ENCODE data around the gene CDC42EP3.

The CDC42EP3 gene

DNA sequence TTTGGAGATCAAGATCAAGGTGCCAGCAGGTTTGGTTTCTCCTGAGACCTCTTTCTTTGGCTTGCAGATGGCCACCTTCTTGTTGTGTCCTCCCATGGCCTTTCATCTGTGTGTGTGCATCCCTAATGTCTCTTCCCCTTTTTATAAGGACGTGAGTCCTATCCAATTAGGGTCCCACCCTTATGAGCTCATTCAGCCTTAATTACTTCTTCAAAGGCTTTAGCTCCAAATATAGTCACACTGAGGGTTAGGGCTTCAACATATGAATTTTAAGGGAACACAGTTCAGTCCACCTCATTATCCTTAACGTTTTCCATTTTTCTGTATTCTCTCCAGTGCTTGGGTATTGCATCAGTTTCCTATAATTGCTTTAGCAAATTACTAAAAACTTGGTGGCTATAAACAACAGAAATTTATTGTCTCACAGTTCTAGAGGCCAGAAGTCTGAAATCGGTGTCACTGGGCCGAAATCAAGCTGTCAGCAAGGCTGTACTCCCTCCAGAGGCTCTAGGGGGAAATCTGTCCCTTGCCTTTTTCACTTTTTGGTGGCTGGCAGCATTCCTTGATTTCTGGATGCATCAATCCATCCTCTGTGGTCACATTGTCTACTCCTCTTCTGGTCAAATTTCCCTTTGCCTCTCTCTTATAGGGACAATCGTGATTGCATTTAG lies 34.1 kb downstream of the CDC42EP3 start:
- DNase-seq (ENCODE audit: low read depth in 2 of 3, low spot score in 1 of 3) = no peak

DNA sequence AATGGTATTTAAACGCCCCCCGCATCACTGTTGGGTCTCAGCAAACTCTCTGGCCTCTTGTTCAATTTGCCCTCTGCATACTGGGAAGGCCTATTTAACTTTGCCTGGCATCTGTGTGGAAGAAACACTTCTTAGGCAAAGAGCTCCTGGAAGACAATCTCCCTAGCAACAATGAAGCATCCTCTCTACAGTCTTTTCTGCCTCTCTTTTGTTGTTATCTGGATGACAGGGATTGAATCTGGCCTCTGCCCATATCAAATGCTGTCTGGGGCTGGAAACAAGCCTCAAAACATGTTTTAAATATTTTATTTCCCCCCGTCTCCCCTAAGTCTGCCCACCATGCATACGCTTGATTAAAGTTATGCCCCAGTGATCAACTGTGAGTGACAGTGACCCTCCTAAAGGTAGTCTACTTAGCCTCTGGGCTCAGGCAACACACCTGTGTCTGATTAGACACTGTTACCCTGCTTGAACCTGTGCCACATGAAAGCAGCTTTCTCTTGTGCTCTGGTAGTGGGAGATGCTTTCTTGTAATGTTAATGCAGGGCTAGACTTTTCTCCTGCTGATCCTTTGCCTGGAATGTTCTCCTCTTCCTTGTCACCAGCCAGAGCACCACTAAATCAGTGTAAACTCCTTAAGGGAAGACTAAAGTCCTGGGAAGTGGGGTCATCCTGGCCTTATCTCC lies 34.9 kb downstream of the CDC42EP3 start:
- DNase-seq (ENCODE audit: low read depth in 2 of 3, low spot score in 1 of 3) = no peak

DNA sequence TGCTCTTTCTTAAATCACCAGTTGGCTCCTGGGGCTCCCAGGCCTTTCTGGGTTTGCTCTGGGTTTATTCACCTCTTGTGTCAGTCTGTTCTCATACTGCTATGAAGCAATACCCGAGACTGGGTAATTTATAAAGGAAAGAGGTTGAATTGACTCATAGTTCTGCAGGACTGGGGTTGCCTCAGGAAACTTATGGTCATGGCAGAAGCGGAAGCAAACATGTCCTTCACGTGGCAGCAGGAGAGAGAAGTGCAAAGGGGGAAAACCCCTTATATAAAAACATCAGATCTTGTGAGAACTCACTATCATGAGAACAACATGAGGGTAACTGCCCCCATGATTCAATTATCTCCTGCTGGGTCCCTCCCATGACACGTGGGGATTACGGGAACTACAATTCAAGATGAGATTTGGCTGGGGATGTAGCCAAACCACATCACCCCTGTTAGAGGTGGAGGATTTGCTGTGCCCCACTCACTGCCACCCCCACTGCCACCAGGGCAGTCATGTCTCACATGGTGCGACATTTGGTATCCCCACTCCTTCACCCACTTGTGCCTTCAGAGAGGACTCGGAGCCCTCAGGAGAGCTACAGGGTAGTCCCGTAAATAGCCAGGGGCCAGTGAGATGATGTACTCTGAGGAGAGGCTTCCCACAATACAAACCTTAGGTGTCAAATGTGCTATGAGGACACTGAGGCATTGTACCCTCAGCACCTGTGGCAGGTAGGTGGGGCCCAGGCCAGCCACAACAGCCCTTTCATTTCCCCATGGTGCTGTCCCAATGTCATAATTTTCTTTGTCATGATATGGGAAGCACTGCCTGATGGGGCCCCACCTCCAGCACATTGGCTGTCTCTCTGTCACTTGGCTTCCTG lies 35.7 kb downstream of the CDC42EP3 start:
- DNase-seq (ENCODE audit: low read depth in 2 of 3, low spot score in 1 of 3) = peak; percentile 48 to 67 (median 63)

DNA sequence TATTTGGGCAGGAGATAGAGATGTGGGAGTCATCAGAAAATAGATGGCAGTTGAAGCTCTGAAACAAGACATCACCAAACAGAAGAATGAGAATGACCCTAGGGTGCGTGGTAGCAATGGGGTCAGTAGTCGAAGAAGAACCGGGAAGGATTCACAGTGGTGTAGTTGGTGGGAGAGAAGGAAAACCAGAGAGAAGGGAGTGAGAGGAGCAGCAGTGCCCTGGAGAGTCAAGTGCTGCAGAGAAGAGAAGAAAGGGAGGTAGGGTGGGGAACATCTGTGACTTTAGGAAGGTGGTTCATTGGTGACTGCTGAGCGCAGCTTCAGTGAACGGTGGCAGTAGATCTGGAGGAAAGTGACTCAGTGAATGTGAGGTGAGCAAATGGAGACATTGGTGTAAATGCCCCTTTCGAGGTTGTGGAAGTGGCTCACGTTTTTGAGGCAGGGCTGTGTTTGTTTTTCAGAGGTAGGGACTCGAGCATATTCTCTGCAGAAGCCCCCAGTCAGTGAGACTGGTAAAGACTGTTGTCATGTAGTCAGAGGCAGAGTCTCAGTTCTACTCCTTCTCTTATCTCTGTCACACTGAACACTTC lies 36.4 kb downstream of the CDC42EP3 start:
- no peak for DNase-seq (ENCODE audit: low read depth in 2 of 3, low spot score in 1 of 3)

DNA sequence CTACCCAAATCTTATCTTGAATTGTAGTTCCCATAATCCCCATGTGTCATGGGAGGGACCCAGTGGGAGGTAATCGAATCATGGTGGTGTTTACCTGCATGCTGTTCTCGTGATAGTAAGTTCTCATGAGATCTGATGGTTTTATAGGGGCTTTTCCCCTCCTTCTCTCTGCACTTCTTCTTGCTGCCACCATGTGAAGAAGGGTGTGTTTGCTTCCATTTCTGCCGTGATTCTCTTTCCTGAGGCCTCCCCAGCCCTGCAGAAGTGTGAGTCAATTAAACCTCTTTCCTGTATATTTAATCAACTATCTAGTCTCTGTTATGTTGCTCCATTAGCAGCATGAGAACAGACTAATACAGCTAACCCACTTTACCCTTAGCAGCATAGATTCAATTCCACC lies 37.6 kb downstream of the CDC42EP3 start:
- DNase-seq (ENCODE audit: low read depth in 2 of 3, low spot score in 1 of 3) = no peak

DNA sequence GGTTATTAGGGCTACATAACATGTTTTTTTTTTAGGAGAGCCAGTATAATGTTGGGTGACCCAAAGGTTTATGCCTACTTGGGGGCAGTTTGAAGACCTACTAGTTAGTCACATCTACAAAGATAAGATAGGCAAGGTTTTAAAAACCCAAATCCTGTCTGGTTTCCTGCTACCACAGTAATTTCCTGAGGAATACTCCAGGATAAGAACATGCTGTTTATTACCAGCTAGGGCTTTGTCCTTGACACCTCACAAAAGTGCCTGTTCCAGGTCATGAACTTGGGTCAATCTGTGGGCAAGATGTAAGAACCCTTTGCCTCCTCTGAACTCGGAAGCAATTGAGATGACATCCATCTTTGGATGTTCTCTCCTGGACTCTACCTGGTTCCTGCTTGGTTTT lies 38.2 kb downstream of the CDC42EP3 start:
- no peak for DNase-seq (ENCODE audit: low read depth in 2 of 3, low spot score in 1 of 3)

DNA sequence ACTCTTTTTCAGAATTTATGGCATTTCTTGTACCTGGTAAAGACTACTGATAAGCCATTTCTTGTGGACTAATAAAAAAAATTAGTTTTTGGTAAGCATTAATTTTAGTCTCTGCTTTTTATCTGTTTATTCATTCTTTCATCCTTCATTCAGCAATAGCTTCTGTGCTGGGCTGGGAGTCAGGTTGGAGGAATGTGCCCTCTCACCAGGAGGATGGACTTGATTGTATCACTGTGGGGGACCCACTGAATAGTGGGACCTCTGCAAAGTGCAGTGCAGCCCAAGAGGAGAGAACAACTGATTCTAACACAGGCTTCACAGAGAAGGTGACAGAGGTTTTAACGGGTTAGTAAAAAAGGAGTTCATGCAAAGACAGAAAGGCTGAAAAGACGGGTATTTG lies 39.1 kb downstream of the CDC42EP3 start:
- DNase-seq (ENCODE audit: low read depth in 2 of 3, low spot score in 1 of 3) = no peak

DNA sequence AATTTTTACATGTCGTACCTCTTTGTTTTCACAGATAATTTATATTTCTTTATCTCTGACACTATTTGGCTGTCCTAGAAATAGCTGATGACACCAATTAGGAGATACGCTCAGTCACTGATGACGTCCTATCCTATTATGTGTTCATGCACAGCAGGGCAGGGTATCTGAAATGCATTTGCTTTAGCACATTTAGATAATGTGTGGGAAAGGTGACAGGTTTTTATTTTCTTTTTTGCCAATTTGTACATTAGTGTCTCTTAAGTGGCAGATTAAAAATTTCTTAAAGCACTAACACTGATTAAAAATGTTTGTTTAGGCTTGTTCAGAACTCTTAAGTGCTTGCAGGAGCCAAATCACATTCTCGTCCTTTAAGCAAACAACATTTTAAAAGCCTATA lies 39.7 kb downstream of the CDC42EP3 start:
- no peak for DNase-seq (ENCODE audit: low read depth in 2 of 3, low spot score in 1 of 3)

DNA sequence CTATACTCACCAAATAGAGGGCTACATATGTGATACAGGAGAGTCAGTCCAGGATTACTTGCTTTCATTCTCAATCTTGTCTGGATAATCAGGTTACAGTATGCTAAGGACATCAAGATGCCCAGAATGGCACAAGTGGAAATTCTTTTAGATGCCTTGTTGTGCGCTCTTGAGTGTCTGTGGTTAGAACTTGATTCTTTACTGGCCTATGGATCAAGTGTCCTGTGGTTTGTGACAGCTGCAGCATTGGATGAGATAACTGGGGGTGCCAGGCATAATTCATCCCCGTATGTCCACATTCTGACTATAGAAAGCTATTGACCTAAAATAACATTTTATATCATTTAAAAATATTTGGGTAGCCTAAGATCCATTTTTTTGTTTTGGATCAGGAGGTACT lies 40.1 kb downstream of the CDC42EP3 start:
- DNase-seq (ENCODE audit: low read depth in 2 of 3, low spot score in 1 of 3) = no peak

DNA sequence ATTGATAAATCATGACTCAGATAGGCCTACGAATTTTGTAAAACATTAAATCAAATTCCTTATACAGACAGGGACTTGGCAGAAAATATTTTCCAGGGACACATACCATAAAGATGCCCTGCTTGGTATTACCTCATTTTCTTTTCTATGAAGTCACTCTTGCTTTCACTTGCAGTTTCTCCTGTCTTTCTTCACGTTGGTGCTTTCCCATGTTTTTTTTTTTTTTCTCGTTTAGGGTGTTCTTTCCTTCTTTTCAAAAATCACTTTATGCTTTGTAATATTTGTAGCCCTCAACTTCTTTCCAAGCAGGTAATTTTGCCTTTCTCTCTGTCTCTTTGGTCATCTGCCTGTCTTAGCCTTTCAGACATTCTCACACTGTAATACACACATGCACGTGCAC lies 40.7 kb downstream of the CDC42EP3 start:
- no peak for DNase-seq (ENCODE audit: low read depth in 2 of 3, low spot score in 1 of 3)

DNA sequence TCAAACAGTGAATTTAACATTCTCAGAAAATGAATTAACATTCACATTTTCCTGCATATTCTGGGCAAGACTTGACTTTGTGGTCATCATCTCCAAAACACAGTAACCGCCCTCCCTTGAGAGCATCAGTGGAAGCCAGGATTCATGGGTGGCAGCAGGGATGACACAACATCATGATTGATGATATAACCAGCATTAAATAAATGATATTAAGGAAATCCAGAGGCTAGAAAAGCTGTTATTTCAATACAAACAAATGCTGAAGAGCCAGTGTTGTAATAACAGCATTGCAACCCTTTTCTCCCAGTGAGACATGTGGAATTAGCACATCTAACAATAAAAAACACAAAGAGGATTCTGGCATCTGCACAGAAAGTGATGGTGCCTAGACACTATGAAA lies 41.1 kb downstream of the CDC42EP3 start:
- DNase-seq (ENCODE audit: low read depth in 2 of 3, low spot score in 1 of 3) = no peak

DNA sequence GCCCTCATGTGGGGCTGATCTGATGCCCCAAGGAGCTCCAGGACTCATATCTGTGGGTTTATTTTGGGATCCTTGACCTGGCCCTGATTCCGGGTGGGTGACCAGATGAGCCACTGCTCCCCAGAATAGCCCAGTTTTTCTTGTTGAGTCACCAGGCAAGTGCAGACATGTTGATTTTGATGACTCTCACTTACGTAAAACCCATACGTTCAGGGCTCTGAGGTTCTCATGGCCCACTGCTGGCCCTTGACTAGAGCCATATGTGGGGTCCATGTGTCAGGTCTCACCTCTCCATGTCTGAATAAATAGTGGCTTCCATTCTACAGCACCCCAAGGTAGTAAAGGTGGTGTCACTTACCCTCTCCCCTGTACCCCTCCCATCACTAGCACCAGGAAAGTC lies 41.9 kb downstream of the CDC42EP3 start:
- no peak for DNase-seq (ENCODE audit: low read depth in 2 of 3, low spot score in 1 of 3)

DNA sequence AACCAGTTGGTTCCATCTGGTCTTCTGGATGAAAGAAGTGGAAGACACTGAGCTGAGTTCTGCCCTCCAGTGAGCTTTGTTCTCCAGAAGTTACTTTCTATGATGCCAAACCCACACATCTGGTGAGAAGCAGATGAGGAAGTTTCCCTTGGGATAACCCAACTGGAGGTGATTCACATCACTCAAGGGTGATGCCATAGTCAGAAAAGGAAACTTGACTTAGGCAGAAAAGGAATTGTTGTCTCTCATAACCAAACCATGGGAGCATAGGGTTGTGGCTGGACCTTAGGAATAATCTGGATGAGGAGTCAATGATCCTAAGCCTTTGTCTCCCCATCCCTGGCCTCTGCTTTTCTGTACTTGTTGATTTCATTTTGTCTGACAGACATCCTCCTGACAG lies 43.7 kb downstream of the CDC42EP3 start:
- DNase-seq (ENCODE audit: low read depth in 2 of 3, low spot score in 1 of 3) = no peak

DNA sequence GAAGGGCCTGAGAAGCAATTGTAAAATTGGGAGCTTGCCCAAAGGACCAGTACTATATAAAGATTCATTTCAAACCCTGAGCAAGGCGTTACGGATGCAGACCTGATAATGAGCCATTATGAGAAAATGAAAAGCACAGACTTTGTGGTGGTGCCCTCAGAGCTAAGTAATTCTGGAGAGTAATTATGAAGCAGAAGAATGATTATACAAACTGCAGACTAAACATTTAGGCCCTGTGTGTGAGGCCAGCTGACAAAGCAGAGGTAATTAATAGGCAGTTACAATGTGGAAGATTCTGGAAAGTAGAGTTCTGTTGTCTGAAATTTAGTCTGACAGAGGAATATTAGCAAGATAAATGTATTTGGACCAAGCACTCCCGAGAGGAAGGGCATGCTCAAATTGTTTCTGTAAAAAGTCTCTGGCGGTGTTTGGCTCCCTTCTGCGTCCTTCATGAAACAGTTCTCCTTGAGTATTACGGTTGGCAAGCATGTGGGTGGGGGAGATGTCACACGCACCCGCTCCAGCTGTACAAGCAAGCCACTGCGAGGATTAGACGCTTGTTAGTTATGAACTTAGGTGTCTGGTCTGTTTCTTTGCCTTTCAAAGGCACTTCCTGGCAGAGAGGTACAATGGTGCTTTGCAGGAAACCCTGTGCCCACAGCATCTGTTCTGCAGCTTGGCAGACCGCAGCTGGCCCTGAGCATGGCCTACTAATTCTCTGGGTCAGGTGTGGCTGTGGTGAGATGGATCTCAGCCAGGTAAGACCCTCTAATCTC lies 45.5 kb downstream of the CDC42EP3 start:
- DNase-seq (ENCODE audit: low read depth in 2 of 3, low spot score in 1 of 3) = peak; percentile 42 to 45 (median 42)

DNA sequence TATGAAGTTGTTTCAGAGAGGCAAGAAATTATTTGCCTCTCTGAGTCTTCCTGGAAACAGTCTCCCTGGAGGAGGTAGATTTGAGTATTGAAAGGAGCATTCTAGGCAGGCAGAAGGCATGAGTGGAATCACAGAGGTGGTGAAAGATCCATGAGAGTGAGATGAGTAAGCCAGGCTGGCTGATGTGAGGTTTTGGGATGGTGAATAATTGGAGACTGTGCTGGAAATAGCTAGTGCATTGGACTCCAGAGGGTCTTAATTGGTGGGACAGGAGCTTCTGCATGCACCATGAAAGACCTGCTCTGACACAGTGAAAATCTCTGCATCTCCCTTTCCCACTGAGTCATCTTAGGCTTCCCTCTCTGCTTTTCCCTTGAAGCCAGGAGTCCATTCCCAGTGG lies 46.3 kb downstream of the CDC42EP3 start:
- no peak for DNase-seq (ENCODE audit: low read depth in 2 of 3, low spot score in 1 of 3)

DNA sequence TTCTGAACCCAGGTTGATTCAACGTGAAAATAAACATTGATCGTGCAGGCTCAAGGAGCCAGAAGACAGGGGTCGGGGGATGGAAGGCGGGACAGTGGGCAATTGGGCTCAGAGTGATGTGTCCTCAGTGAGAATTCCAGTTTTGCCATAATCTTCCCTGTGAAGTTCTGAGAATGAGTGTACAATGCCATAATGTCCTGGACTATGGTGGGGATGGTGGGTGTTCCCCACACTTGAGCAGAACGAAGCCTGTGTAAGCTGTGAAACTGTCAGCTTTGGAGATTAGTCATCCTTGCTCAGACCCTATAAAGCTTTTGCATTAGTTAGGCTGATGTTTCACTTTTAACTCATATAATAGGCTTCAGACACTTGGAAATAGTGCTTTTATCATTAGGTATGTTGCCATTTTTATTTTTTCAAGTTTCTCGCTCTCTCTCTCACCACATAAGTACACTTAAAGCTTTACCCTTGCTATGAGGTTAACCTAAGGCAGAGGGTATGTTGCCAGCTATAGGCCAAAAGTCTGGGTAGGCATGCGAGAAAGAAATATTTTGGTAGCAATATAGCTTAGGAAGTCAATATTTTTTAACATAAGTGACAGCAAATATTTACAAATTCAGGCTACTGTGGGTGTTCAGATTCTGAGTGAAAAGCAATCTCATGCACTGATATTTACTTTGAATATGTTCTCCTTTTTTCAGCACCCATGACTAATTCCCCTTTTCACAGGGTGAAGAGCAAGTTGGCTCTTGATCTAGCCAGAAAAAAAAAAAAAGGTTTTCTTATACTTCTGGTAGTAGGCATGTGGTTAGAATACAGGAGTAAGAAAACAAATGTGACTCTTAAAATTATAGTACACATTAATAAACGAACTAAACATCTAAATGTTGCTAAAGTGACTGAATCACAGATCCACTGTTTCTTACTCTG lies 47.2 kb downstream of the CDC42EP3 start:
- no peak for DNase-seq (ENCODE audit: low read depth in 2 of 3, low spot score in 1 of 3)

DNA sequence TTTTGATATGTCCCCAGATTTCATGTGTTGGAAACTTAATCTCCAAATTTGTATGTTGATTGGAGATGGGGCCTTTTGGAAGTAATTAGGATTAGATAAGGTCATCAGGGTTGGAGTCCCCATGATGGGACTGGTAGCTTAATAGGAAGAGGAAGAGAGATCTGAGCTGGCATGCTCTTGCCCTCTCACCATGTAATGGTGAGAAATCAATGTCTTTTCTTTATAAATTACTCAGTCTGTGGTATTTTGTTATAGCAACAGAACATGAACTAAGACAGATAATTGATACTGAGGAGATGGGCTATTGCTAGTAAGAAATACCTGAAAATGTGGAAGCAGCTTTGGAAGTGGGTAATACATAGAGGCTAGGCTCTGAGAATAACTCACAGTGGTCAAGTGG lies 48.0 kb downstream of the CDC42EP3 start:
- DNase-seq (ENCODE audit: low read depth in 2 of 3, low spot score in 1 of 3) = no peak

DNA sequence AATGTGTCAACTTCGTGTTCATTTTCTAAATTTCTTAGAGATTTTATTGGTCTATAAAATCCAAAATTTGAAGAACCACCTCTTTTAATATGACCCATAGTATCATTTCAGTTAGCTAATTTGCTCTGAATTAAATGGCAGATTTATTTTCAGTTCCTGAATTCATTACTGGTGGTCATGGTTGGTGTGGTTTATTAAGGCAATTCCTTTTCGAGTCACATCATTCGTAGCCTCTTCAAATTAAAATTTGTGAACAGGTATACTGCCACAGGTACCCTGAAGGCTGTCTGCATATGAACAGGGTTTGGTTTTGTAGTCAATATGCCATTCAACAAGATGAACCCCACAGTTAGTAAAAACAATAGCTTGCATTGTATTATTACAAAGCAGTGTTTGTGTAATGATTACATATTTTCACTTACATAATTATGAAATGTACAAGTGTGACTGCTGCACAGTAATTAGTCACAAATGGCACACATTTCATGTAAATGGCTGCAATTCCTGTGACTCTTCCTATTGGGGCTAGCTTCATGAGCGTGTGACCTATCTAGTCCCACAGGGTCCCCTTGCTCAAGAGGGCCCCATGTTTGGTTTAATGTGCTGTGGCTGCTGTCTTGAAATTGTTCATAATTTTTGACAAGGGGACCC lies 48.9 kb downstream of the CDC42EP3 start:
- DNase-seq (ENCODE audit: low read depth in 2 of 3, low spot score in 1 of 3) = no peak

DNA sequence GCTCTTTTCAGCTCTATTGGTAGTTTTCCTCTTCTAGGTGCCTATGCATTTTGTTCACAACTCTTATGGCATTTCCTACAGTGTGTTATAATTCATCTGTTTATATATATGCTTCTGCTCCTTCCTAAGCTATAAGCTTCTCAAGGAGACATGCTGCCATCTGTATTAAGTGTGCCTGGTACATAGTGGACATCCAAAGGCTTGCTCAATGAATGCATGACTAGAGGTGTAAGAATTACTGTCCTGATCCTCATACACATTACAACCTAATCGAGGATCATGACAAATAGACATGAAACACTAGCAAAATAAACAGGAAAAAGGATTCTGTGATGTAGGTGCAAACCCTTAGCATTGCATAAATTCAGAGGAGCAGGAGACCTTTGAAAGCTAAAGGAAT lies 50.2 kb downstream of the CDC42EP3 start:
- no peak for DNase-seq (ENCODE audit: low read depth in 2 of 3, low spot score in 1 of 3)

DNA sequence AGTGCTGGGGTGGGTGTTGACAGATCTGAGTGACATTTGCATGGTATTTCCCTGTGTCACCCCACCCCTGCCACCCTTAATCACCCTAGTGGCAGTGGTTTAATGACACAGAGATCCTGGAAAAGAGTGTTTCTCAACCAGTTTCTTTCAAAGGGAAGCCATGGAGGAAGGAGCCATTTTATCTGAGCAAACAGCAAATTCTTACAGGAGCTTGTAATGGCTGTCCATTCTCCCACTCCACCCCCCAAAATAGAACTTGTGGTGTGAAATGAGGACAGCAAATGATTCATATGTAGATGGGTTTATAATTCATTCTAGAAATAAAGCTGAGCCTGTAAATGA lies 51.5 kb downstream of the CDC42EP3 start:
- DNase-seq (ENCODE audit: low read depth in 2 of 3, low spot score in 1 of 3) = no peak

All from stimulated activated CD4-positive, alpha-beta T cell treated with anti-CD3 and anti-CD28 coated beads, Interleukin-12 subunit alpha, Interleukin-12 subunit beta, amount 100 ng/mL, for 48 hours (primary cell).